Liver (tissue), 9 donors: ENCODE measurements around the gene SEMA5A. TPM values are rescaled to one million over a fixed set of nuclear protein-coding genes. Genes with fewer than 3 reads are reported as not detected.

Experiments used
- DNase-seq: peaks from one replicate; pipeline ENCODE4 v3.0.0-alpha.2; 2017; ENCODE audit warnings: low spot score
- H3K27ac ChIP-seq, 2 donors: one replicate each; pipeline ENCODE4 v1.7.0; 2013; ENCODE audit warnings: inconsistent platforms in 2 of 2, low read length in 2 of 2, control low read depth in 1 of 2, low read depth in 1 of 2, mild to moderate bottlenecking in 1 of 2
- H3K27me3 ChIP-seq, 4 donors: one replicate each; pipeline versions ENCODE4 v1.6.1 to v1.7.0; 2013; ENCODE audit warnings: low read length in 3 of 4, inconsistent platforms in 1 of 4, mild to moderate bottlenecking in 1 of 4, moderate library complexity in 1 of 4; ENCODE audit not compliant: control insufficient read depth in 4 of 4, insufficient read depth in 4 of 4
- H3K36me3 ChIP-seq, 4 donors: one replicate each; pipeline versions ENCODE4 v1.6.1 to v1.7.0; 2013; ENCODE audit warnings: low read length in 3 of 4, mild to moderate bottlenecking in 3 of 4, low read depth in 1 of 4, moderate library complexity in 1 of 4; ENCODE audit not compliant: control insufficient read depth in 4 of 4, insufficient read depth in 3 of 4
- H3K4me1 ChIP-seq, 4 donors: one replicate each; pipeline versions ENCODE4 v1.6.1 to v1.7.0; 2013; ENCODE audit warnings: low read length in 3 of 4, mild to moderate bottlenecking in 3 of 4, moderate library complexity in 1 of 4; ENCODE audit not compliant: control insufficient read depth in 4 of 4, insufficient read depth in 4 of 4
- H3K4me3 ChIP-seq, 3 donors: one replicate each; pipeline versions ENCODE4 v1.6.1 to v1.7.0; 2013; ENCODE audit warnings: low read length in 3 of 3, control low read depth in 1 of 3, low read depth in 1 of 3, mild to moderate bottlenecking in 1 of 3
- H3K9ac ChIP-seq, 2 donors: one replicate each; pipeline ENCODE4 v1.7.0; 2013; ENCODE audit warnings: low read length in 2 of 2, mild to moderate bottlenecking in 2 of 2, moderate library complexity in 2 of 2, control low read depth in 1 of 2, low read depth in 1 of 2
- H3K9me3 ChIP-seq, 4 donors: one replicate each; pipeline versions ENCODE4 v1.6.1 to v1.7.0; 2013; ENCODE audit warnings: low read length in 3 of 4; ENCODE audit not compliant: control insufficient read depth in 4 of 4
- ATF3 ChIP-seq: IDR thresholded peaks from 2 replicates; pipeline ENCODE4 v1.6.1; 2016; ENCODE audit warnings: antibody characterized with exemption
- EGR1 ChIP-seq, 2 donors: IDR thresholded peaks; 2 replicates each; pipeline ENCODE4 v1.6.1; 2016 to 2018; ENCODE audit warnings: antibody characterized with exemption in 2 of 2, low read depth in 2 of 2
- FOXA1 ChIP-seq: IDR thresholded peaks from 2 replicates; pipeline ENCODE4 v1.6.1; 2016; ENCODE audit warnings: antibody characterized with exemption
- GABPA ChIP-seq, 2 donors: IDR thresholded peaks in 1 of 2; conservative IDR thresholded peaks in 1 of 2; 2 replicates each; pipeline ENCODE4 v1.6.1; 2016; ENCODE audit warnings: antibody characterized with exemption in 2 of 2, mild to moderate bottlenecking in 1 of 2, moderate library complexity in 1 of 2
- HNF4A ChIP-seq, 2 donors: conservative IDR thresholded peaks; 2 replicates each; pipeline ENCODE4 v1.6.1; 2016; ENCODE audit warnings: antibody characterized with exemption in 2 of 2, mild to moderate bottlenecking in 2 of 2
- MAX ChIP-seq: IDR thresholded peaks from 2 replicates; pipeline ENCODE4 v1.6.1; 2016; ENCODE audit warnings: antibody characterized with exemption
- NR2F2 ChIP-seq: IDR thresholded peaks from 2 replicates; pipeline ENCODE4 v1.6.1; 2016; ENCODE audit warnings: antibody characterized with exemption
- RAD21 ChIP-seq, 2 donors: IDR thresholded peaks; 2 replicates each; pipeline ENCODE4 v1.6.1; 2016; ENCODE audit warnings: antibody characterized with exemption in 2 of 2, mild to moderate bottlenecking in 2 of 2
- RXRA ChIP-seq, 2 donors: IDR thresholded peaks; 2 replicates each; pipeline ENCODE4 v1.6.1; 2017 to 2018; ENCODE audit warnings: antibody characterized with exemption in 2 of 2, mild to moderate bottlenecking in 1 of 2
- SP1 ChIP-seq: IDR thresholded peaks from 2 replicates; pipeline ENCODE4 v1.6.1; 2018; ENCODE audit warnings: antibody characterized with exemption, mild to moderate bottlenecking
- TAF1 ChIP-seq: conservative IDR thresholded peaks from 2 replicates; pipeline ENCODE4 v1.6.1; 2016; ENCODE audit warnings: antibody characterized with exemption, mild to moderate bottlenecking
- WGBS: extraction: QIAGEN DNeasy Blood & Tissue Kit; methylation state at CpG from one replicate; pipeline ENCODE4 v1.1.7; 2013; 5-methylcytosine and 5-hydroxymethylcytosine counted together
- polyA plus RNA-seq, 2 donors: library from polyadenylated mRNA; stranded (reverse) in 1 of 2; unstranded in 1 of 2; fragments of 200-250 nt in 1 of 2; fragments of >200 nt in 1 of 2; fragmentation: Nextera tagmentation in 1 of 2; extraction: Ambion mirVana in 1 of 2; gene quantifications; one replicate each; pipeline versions ENCODE4 v1.2.1 to v1.2.3, GENCODE V29; 2013 to 2015
- total RNA-seq, 2 donors: library from RNA; depleted of rRNA; stranded (reverse); fragments of >200 nt; gene quantifications; one replicate each; pipeline ENCODE4 v1.2.3, GENCODE V29; 2014
- donor health status: healthy.
- donor health status: healthy.
- donor health status: healthy.
- donor health status: healthy.
- donor health status: healthy.

Gene SEMA5A
- total and polyA plus RNA-seq, 4 donors = 1.1 to 5.8 (median 3.2) TPM

- Histone ChIP-seq H3K4me3 (no peak overlapping the region), H3K4me1 (peaks cover 0 to 3% (median 0%) of the 10 kb centered on the region in 4 donors), H3K27ac (no peak overlapping the region), H3K9me3 (no peaks in the 10 kb centered on the region), H3K36me3 (no peaks in the 10 kb centered on the region), H3K27me3 (no peaks in the 10 kb centered on the region), H3K9ac (no peak overlapping the region)
- TF ChIP-seq ATF3 = no peak
- TF ChIP-seq GABPA (IDR thresholded peaks at IDR 0.05 in 1 of 2, conservative IDR thresholded peaks at IDR 0.05 in 1 of 2) = no peak
- TF ChIP-seq EGR1 (IDR thresholded peaks at IDR 0.05; ENCODE audit: low read depth in 2 of 2) = no peak
- TF ChIP-seq MAX = no peak
- no peak for TF ChIP-seq TAF1
- WGBS = 82% methylated on average over 1 of the region's 1 CpG
- DNase-seq = no peak
Measured at GRCh38 chr5:9502864-9503263, 43.0 kb downstream of the SEMA5A start.

GRCh38 chr5:9502050-9502834 is 43.6 kb downstream of the SEMA5A start:
- no peaks in the 10 kb centered on the region for H3K36me3 ChIP-seq
- H3K4me3 ChIP-seq = no peak overlapping the region
- peaks cover 0 to 3% (median 0%) of the 10 kb centered on the region in 4 donors for H3K4me1 ChIP-seq
- no peak overlapping the region for H3K27ac ChIP-seq
- no peak overlapping the region for H3K9ac ChIP-seq
- TF ChIP-seq NR2F2 (no peak), HNF4A (conservative IDR thresholded peaks at IDR 0.05) (no peak), ATF3 (no peak)
- 88% methylated on average over 4 of the region's 4 CpGs for WGBS
- no peaks in the 10 kb centered on the region for H3K9me3 ChIP-seq
- no peak for DNase-seq
- no peaks in the 10 kb centered on the region for H3K27me3 ChIP-seq

GRCh38 chr5:9500625-9501024 is 45.2 kb downstream of the SEMA5A start:
- no peak overlapping the region for H3K27ac ChIP-seq
- H3K4me1 ChIP-seq = peaks cover 0 to 3% (median 0%) of the 10 kb centered on the region in 4 donors
- DNase-seq = no peak
- TF ChIP-seq RAD21 (IDR thresholded peaks at IDR 0.05) (no peak), FOXA1 (no peak), ATF3 (no peak), MAX (no peak)
- H3K9me3 ChIP-seq = no peaks in the 10 kb centered on the region
- H3K4me3 ChIP-seq = no peak overlapping the region
- no peaks in the 10 kb centered on the region for H3K36me3 ChIP-seq
- H3K9ac ChIP-seq = no peak overlapping the region
- H3K27me3 ChIP-seq = no peaks in the 10 kb centered on the region
- WGBS = 87% methylated on average over 2 of the region's 2 CpGs

GRCh38 chr5:9500193-9500592 is 45.7 kb downstream of the SEMA5A start:
- DNase-seq = no peak
- Histone ChIP-seq H3K9ac (no peak overlapping the region), H3K27ac (no peak overlapping the region), H3K4me1 (peaks cover 0 to 3% (median 0%) of the 10 kb centered on the region in 4 donors), H3K9me3 (no peaks in the 10 kb centered on the region), H3K27me3 (no peaks in the 10 kb centered on the region), H3K4me3 (no peak overlapping the region), H3K36me3 (no peaks in the 10 kb centered on the region)
- TF ChIP-seq HNF4A (conservative IDR thresholded peaks at IDR 0.05) (no peak), SP1 (no peak), RXRA (IDR thresholded peaks at IDR 0.05) (no peak)
- 89% methylated on average over 4 of the region's 4 CpGs for WGBS
